ENCODE results near the gene ATP2B3. TPM values are rescaled to one million over a fixed set of nuclear protein-coding genes. Genes with fewer than 3 reads are reported as not detected.
A peak's percentile ranks its signal among the peaks of the same experiment; 100 is the strongest.

Gene ATP2B3
- not detected in 2 replicates for total RNA-seq

- H3K4me3 Mint-ChIP-seq = no peak within 1 kb of the TSS
- ChIA-PET CTCF (no interaction called here), POLR2A (no interaction called here)
- ATAC-seq (ENCODE audit: low read depth) = no peak
- peaks cover 3% of the 10 kb centered on the region for H3K4me1 Mint-ChIP-seq
- DNase-seq = no peak
- H3K27me3 Mint-ChIP-seq = peaks cover 24% of the 10 kb centered on the region
- H3K9me3 Mint-ChIP-seq = no peaks in the 10 kb centered on the region
- no peak within 1 kb of the TSS for H3K27ac Mint-ChIP-seq
- intact Hi-C loops (cut with micrococcal nuclease) = no loop called here
- TF ChIP-seq CTCF (IDR thresholded peaks at IDR 0.05) = no peak
- H3K36me3 Mint-ChIP-seq (ENCODE audit: low read depth) = no peaks in the 10 kb centered on the region
Observed at GRCh38 chrX:153517423-153517822, at the start of gene ATP2B3. Gene ATP2B3, plus strand, starts transcription at chrX:153517642. Its CDS starts 18,606 bp downstream, at chrX:153536248.

- Mint-ChIP-seq H3K4me3 (no peak overlapping the region), H3K27me3 (no peaks in the 10 kb centered on the region), H3K27ac (no peak overlapping the region), H3K9me3 (no peaks in the 10 kb centered on the region), H3K4me1 (peaks cover 11% of the 10 kb centered on the region), H3K36me3 (ENCODE audit: low read depth) (peaks cover 18% of the 10 kb centered on the region)
- TF ChIP-seq CTCF (IDR thresholded peaks at IDR 0.05) = no peak
- intact Hi-C loops (cut with micrococcal nuclease) = no loop called here
- no peak for ATAC-seq (ENCODE audit: low read depth)
- POLR2A ChIA-PET = no interaction called here
- no peak for DNase-seq
- CTCF ChIA-PET = no interaction called here
Observed at GRCh38 chrX:153468008-153468580, 49.3 kb upstream of the ATP2B3 start.

GRCh38 chrX:153469811-153470410 lies 47.5 kb upstream of the ATP2B3 start:
- Mint-ChIP-seq H3K4me3 (peak overlapping the region; percentile 83), H3K36me3 (ENCODE audit: low read depth) (peaks cover 9% of the 10 kb centered on the region), H3K27ac (peak overlapping the region; percentile 66), H3K27me3 (no peaks in the 10 kb centered on the region), H3K9me3 (no peaks in the 10 kb centered on the region), H3K4me1 (peaks cover 13% of the 10 kb centered on the region)
- ChIA-PET CTCF (interaction anchor here (0.9 kb wide), 1 partner anchor 437 kb away, joined by 3 read pairs; no protein-coding TSS in a partner anchor), POLR2A (interaction anchor here (1.3 kb wide), 1 partner anchor 437 kb away, joined by 3 read pairs; no protein-coding TSS in a partner anchor)
- no peak for DNase-seq
- peak; percentile 26 for ATAC-seq (ENCODE audit: low read depth)
- TF ChIP-seq CTCF (IDR thresholded peaks at IDR 0.05) = no peak
- intact Hi-C loops (cut with micrococcal nuclease) = loop anchor here (1.0 to 2.0 kb wide), 6 partner anchors 37 to 529 kb away; partner anchors contain the start of genes ABCD1, BCAP31, IDH3G and SSR4

- Mint-ChIP-seq H3K27me3 (no peaks in the 10 kb centered on the region), H3K4me1 (peaks cover 16% of the 10 kb centered on the region), H3K9me3 (no peaks in the 10 kb centered on the region), H3K27ac (peak within 1 kb of the TSS; percentile 66), H3K4me3 (peak within 1 kb of the TSS; percentile 83), H3K36me3 (ENCODE audit: low read depth) (peaks cover 7% of the 10 kb centered on the region)
- ChIA-PET CTCF (interaction anchor here (0.7 to 1.3 kb wide), 3 partner anchors 37 to 438 kb away, joined by 3 to 8 read pairs (median 3); no protein-coding TSS in a partner anchor), POLR2A (interaction anchor here (0.7 to 1.3 kb wide), 3 partner anchors 35 to 438 kb away, joined by 3 to 12 read pairs (median 3); no protein-coding TSS in a partner anchor)
- peak; percentile 69 for DNase-seq
- intact Hi-C loops (cut with micrococcal nuclease) = loop anchor here (1.0 to 2.0 kb wide), 6 partner anchors 37 to 529 kb away; partner anchors contain the start of genes ABCD1, BCAP31, IDH3G and SSR4
- no peak for TF ChIP-seq CTCF (IDR thresholded peaks at IDR 0.05)
- peak; percentile 88 for ATAC-seq (ENCODE audit: low read depth)
Observed at GRCh38 chrX:153470411-153471363, 46.8 kb upstream of the ATP2B3 start, which contains the start of gene HAUS7. Gene HAUS7, minus strand, starts transcription at chrX:153470576. Its CDS starts 19 bp downstream, at chrX:153470557.

Measured in activated B cell treated with CpG ODN at 0.5 μM for 24 hours (primary cell).